ENCODE measurements around the gene HIRIP3.

- no peak for TF ChIP-seq CTCF (IDR thresholded peaks at IDR 0.05)
- no peak for TF ChIP-seq ZFX (IDR thresholded peaks at IDR 0.05; ENCODE audit: borderline replicate concordance)
Measured at GRCh38 chr16:30025156-30025555, 29.7 kb upstream of the HIRIP3 start.

Data from 22Rv1 (cell line).